ENCODE data around the gene CIZ1. TPM values are rescaled to one million over a fixed set of nuclear protein-coding genes. Genes with fewer than 3 reads are reported as not detected.

Gene CIZ1
- total and polyA plus RNA-seq, 2 donors from 2014 or later, result 48.1 to 89.9 TPM

DNA sequence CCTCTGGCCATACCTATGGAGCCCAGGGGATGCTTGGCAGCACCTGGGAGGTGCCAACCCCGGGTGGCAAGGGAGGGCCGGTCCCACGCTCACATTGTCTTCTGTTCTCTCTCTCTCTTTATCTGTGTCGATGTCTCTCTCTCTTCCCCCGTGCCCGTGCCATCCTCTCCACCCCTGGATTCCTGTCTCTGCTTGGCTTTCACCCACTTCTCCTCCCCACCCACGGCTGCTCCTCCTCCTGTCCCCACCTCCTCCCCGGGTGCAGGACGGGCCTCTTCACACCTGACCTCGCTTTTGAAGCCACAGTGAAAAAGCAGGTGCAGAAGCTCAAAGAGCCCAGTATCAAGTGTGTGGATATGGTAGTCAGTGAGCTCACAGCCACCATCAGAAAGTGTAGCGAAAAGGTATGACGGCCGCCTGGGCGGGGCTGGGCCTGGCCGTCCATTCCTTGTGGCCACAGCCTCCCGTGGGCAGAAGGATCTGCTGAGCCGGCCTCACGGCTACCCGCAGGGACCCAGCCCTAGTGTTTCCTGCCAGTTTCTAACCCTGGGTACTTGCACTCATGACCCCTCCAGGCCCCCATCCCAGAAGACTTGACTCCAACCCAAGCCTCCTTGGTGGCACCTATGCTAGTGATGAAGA lies 34.5 kb upstream of the CIZ1 start:
- Histone ChIP-seq H3K9me3 (ENCODE audit: control insufficient read depth in 2 of 3, insufficient read depth in 1 of 3, low read length in 3 of 3) (no peaks in the 10 kb centered on the region), H3K9ac (ENCODE audit: low read length in 3 of 3) (no peak overlapping the region), H3K36me3 (ENCODE audit: control insufficient read depth in 2 of 3, insufficient read depth in 3 of 3, low read length in 3 of 3) (no peaks in the 10 kb centered on the region), H3K4me3 (ENCODE audit: low read length in 3 of 3) (no peak overlapping the region), H3K27ac (ENCODE audit: low read depth in 2 of 2, low read length in 2 of 2) (no peak overlapping the region), H3K27me3 (ENCODE audit: control insufficient read depth, insufficient read depth, low read length) (no peaks in the 10 kb centered on the region), H3K4me1 (ENCODE audit: control insufficient read depth in 2 of 3, insufficient read depth in 2 of 3, low read depth in 1 of 3, low read length in 3 of 3) (no peaks in the 10 kb centered on the region)
- peak in 2 of 5 donors; percentile 22 to 50 for DNase-seq
- TF ChIP-seq, protein P1, sequence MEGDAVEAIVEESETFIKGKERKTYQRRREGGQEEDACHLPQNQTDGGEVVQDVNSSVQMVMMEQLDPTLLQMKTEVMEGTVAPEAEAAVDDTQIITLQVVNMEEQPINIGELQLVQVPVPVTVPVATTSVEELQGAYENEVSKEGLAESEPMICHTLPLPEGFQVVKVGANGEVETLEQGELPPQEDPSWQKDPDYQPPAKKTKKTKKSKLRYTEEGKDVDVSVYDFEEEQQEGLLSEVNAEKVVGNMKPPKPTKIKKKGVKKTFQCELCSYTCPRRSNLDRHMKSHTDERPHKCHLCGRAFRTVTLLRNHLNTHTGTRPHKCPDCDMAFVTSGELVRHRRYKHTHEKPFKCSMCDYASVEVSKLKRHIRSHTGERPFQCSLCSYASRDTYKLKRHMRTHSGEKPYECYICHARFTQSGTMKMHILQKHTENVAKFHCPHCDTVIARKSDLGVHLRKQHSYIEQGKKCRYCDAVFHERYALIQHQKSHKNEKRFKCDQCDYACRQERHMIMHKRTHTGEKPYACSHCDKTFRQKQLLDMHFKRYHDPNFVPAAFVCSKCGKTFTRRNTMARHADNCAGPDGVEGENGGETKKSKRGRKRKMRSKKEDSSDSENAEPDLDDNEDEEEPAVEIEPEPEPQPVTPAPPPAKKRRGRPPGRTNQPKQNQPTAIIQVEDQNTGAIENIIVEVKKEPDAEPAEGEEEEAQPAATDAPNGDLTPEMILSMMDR (IDR thresholded peaks at IDR 0.05; ENCODE audit: borderline replicate concordance, extremely low read depth, insufficient read depth), result no peak
- intact Hi-C loops (cut with DNase I), result no loop called here
- FAIRE-seq, result no peak

- DNase-seq, result peak in 1 of 5 donors; percentile 19
- no peaks in the 10 kb centered on the region for H3K9me3 ChIP-seq (ENCODE audit: control insufficient read depth in 2 of 3, insufficient read depth in 1 of 3, low read length in 3 of 3)
- no peak overlapping the region for H3K9ac ChIP-seq (ENCODE audit: low read length in 3 of 3)
- TF ChIP-seq, protein P1 (IDR thresholded peaks at IDR 0.05; ENCODE audit: borderline replicate concordance, extremely low read depth, insufficient read depth), result no peak
- intact Hi-C loops (cut with DNase I), result no loop called here
- H3K36me3 ChIP-seq (ENCODE audit: control insufficient read depth in 2 of 3, insufficient read depth in 3 of 3, low read length in 3 of 3), result no peaks in the 10 kb centered on the region
- no peaks in the 10 kb centered on the region for H3K4me1 ChIP-seq (ENCODE audit: control insufficient read depth in 2 of 3, insufficient read depth in 2 of 3, low read depth in 1 of 3, low read length in 3 of 3)
- H3K27me3 ChIP-seq (ENCODE audit: control insufficient read depth, insufficient read depth, low read length), result no peaks in the 10 kb centered on the region
- no peak overlapping the region for H3K27ac ChIP-seq (ENCODE audit: low read depth in 2 of 2, low read length in 2 of 2)
- no peak for FAIRE-seq
- H3K4me3 ChIP-seq (ENCODE audit: low read length in 3 of 3), result no peak overlapping the region
Measured at GRCh38 chr9:128224877-128225276, 33.5 kb upstream of the CIZ1 start.

GRCh38 chr9:128222880-128223670 lies 31.7 kb upstream of the CIZ1 start:
- peaks cover 0 to 6% (median 0%) of the 10 kb centered on the region in 3 donors for H3K4me1 ChIP-seq (ENCODE audit: control insufficient read depth in 2 of 3, insufficient read depth in 2 of 3, low read depth in 1 of 3, low read length in 3 of 3)
- H3K9ac ChIP-seq (ENCODE audit: low read length in 3 of 3), result no peak overlapping the region
- FAIRE-seq, result no peak
- DNase-seq, result peak in 1 of 5 donors; percentile 22
- no peaks in the 10 kb centered on the region for H3K27me3 ChIP-seq (ENCODE audit: control insufficient read depth, insufficient read depth, low read length)
- intact Hi-C loops (cut with DNase I), result no loop called here
- H3K36me3 ChIP-seq (ENCODE audit: control insufficient read depth in 2 of 3, insufficient read depth in 3 of 3, low read length in 3 of 3), result no peaks in the 10 kb centered on the region
- H3K4me3 ChIP-seq (ENCODE audit: low read length in 3 of 3), result no peak overlapping the region
- no peak overlapping the region for H3K27ac ChIP-seq (ENCODE audit: low read depth in 2 of 2, low read length in 2 of 2)
- TF ChIP-seq, protein P1 (IDR thresholded peaks at IDR 0.05; ENCODE audit: borderline replicate concordance, extremely low read depth, insufficient read depth), result no peak
- no peaks in the 10 kb centered on the region for H3K9me3 ChIP-seq (ENCODE audit: control insufficient read depth in 2 of 3, insufficient read depth in 1 of 3, low read length in 3 of 3)

Measured in kidney (tissue), 14 donors.